NK-92 (cell line): ENCODE data around the gene HMSD.

Experiments
- DNase-seq: peaks from one replicate; lab custom pipeline; 2025; ENCODE audit not compliant: unreplicated experiment; lab: John Stamatoyannopoulos, UW

HMSD gene

GRCh38 chr18:63953811-63954210 lies 4.7 kb downstream of the HMSD start:
- DNase-seq: no peak

GRCh38 chr18:63956755-63957154 lies 7.7 kb downstream of the HMSD start:
- DNase-seq: no peak

GRCh38 chr18:63960891-63961290 lies 11.8 kb downstream of the HMSD start:
- no peak for DNase-seq

- DNase-seq: no peak
Measured at GRCh38 chr18:63961435-63961980, 12.4 kb downstream of the HMSD start.

- DNase-seq: no peak
Measured at GRCh38 chr18:63962137-63962536, 13.0 kb downstream of the HMSD start.

GRCh38 chr18:63963615-63964256 lies 14.6 kb downstream of the HMSD start:
- DNase-seq: no peak

- no peak for DNase-seq
Measured at GRCh38 chr18:63964908-63965307, 15.8 kb downstream of the HMSD start.

GRCh38 chr18:63965716-63966330 lies 16.7 kb downstream of the HMSD start:
- DNase-seq: no peak

- no peak for DNase-seq
Measured at GRCh38 chr18:63969942-63970808, 21.1 kb downstream of the HMSD start, which contains the start of gene SERPINB8. Gene SERPINB8, plus strand, starts transcription at chr18:63970081. Its CDS starts 8,228 bp downstream, at chr18:63978309.

GRCh38 chr18:63970809-63971205 lies 21.7 kb downstream of the HMSD start:
- no peak for DNase-seq

- no peak for DNase-seq
Measured at GRCh38 chr18:63971320-63972001, 22.4 kb downstream of the HMSD start.

GRCh38 chr18:63972002-63972376 lies 22.9 kb downstream of the HMSD start:
- DNase-seq: no peak

- DNase-seq: no peak
Measured at GRCh38 chr18:63974991-63975390, 25.9 kb downstream of the HMSD start.

GRCh38 chr18:63975628-63976027 lies 26.5 kb downstream of the HMSD start:
- no peak for DNase-seq

- DNase-seq: no peak
Measured at GRCh38 chr18:63977040-63977439, 27.9 kb downstream of the HMSD start.

GRCh38 chr18:63979409-63979920 lies 30.4 kb downstream of the HMSD start:
- no peak for DNase-seq

GRCh38 chr18:63980027-63980426 lies 30.9 kb downstream of the HMSD start:
- DNase-seq: no peak

- no peak for DNase-seq
Measured at GRCh38 chr18:63980896-63981460, 31.9 kb downstream of the HMSD start.

- no peak for DNase-seq
Measured at GRCh38 chr18:63981719-63982118, 32.6 kb downstream of the HMSD start.

GRCh38 chr18:63982361-63982760 lies 33.3 kb downstream of the HMSD start:
- DNase-seq: no peak

- no peak for DNase-seq
Measured at GRCh38 chr18:63986885-63987284, 37.8 kb downstream of the HMSD start.
